NCI-H82 treated with DMSO at 0.1 percent for 48 hours (cell line): ENCODE results near the gene CCDC24.

Source experiments
- DNase-seq: peaks from one replicate; lab custom pipeline; 2025; ENCODE audit not compliant: unreplicated experiment; lab: John Stamatoyannopoulos, UW

The CCDC24 gene

GRCh38 chr1:43979528-43980254 lies 11.7 kb upstream of the CCDC24 start:
- no peak for DNase-seq

- DNase-seq = no peak
These were observed 10.9 kb upstream of the CCDC24 start for GRCh38 chr1:43980255-43981134.

GRCh38 chr1:43981135-43981491 lies 10.3 kb upstream of the CCDC24 start:
- DNase-seq = no peak

- no peak for DNase-seq
These were observed 9.8 kb upstream of the CCDC24 start for GRCh38 chr1:43981636-43982035.

- DNase-seq = no peak
These were observed 9.2 kb upstream of the CCDC24 start for GRCh38 chr1:43982241-43982640.

- DNase-seq = no peak
These were observed 8.6 kb upstream of the CCDC24 start for GRCh38 chr1:43982808-43983207.

GRCh38 chr1:43983253-43983899 lies 8.0 kb upstream of the CCDC24 start:
- DNase-seq = no peak

GRCh38 chr1:43984855-43985254 lies 6.5 kb upstream of the CCDC24 start:
- no peak for DNase-seq

- no peak for DNase-seq
These were observed 5.3 kb upstream of the CCDC24 start for GRCh38 chr1:43985984-43986595.

- DNase-seq = no peak
These were observed 4.7 kb upstream of the CCDC24 start for GRCh38 chr1:43986712-43987111.

- DNase-seq = no peak
These were observed 4.1 kb upstream of the CCDC24 start for GRCh38 chr1:43987159-43987902.

GRCh38 chr1:43990271-43991199 lies 864 bp upstream of the CCDC24 start:
- no peak for DNase-seq

- DNase-seq = no peak
These were observed 261 bp upstream of the CCDC24 start for GRCh38 chr1:43991200-43991475.

GRCh38 chr1:43992232-43992995 lies 1.0 kb downstream of the CCDC24 start:
- DNase-seq = no peak

- no peak for DNase-seq
These were observed 2.0 kb downstream of the CCDC24 start for GRCh38 chr1:43993206-43993914.

- no peak for DNase-seq
These were observed 2.7 kb downstream of the CCDC24 start for GRCh38 chr1:43994071-43994470.

- DNase-seq = peak; percentile 40
These were observed 3.7 kb downstream of the CCDC24 start for GRCh38 chr1:43994794-43995790.
